Breast epithelium (tissue), 3 donors: ENCODE data around the gene NCK2.

ENCODE experiments used
- POLR2A ChIP-seq: fragments of 450-650 bp; IDR thresholded peaks from one replicate; pipeline ENCODE4 v1.6.1; 2016; ENCODE audit warnings: antibody characterized with exemption, mild to moderate bottlenecking, moderate library complexity
- POLR2AphosphoS5 ChIP-seq, 3 donors: sonication (generic); formaldehyde crosslinking; IDR thresholded peaks; one replicate each; pipeline ENCODE4 v1.6.1; 2017; ENCODE audit warnings: antibody characterized with exemption in 3 of 3
- TF ChIP-seq, protein P1 (sequence below), 3 donors: fragments of 450-650 bp; IDR thresholded peaks; one replicate each; pipeline ENCODE4 v1.5.1; 2016 to 2017; ENCODE audit warnings: antibody characterized with exemption in 3 of 3, mild to moderate bottlenecking in 3 of 3, moderate library complexity in 3 of 3

DNA sequence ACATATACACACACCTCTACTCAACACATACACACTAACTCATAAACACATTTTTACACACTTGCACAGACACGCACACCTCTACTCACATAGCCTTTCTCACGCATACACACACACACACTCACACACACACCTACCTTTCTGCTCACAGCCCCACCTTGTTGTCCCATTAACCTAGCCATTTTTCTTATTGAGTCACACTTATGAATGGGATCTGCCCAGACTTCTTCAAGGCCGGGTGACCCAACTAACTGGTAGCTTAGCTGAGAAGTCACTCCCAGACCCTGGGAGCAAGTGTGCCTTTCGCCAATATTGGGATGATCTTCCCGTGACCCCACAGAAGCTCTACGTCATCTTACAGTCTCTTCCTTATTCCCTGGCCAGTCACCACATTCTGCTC, 192.2 kb downstream of the NCK2 start:
- TF ChIP-seq, protein P1, sequence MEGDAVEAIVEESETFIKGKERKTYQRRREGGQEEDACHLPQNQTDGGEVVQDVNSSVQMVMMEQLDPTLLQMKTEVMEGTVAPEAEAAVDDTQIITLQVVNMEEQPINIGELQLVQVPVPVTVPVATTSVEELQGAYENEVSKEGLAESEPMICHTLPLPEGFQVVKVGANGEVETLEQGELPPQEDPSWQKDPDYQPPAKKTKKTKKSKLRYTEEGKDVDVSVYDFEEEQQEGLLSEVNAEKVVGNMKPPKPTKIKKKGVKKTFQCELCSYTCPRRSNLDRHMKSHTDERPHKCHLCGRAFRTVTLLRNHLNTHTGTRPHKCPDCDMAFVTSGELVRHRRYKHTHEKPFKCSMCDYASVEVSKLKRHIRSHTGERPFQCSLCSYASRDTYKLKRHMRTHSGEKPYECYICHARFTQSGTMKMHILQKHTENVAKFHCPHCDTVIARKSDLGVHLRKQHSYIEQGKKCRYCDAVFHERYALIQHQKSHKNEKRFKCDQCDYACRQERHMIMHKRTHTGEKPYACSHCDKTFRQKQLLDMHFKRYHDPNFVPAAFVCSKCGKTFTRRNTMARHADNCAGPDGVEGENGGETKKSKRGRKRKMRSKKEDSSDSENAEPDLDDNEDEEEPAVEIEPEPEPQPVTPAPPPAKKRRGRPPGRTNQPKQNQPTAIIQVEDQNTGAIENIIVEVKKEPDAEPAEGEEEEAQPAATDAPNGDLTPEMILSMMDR (IDR thresholded peaks at IDR 0.05), result no peak
- no peak for TF ChIP-seq POLR2A
- TF ChIP-seq POLR2AphosphoS5 (IDR thresholded peaks at IDR 0.05), result no peak
